K562 (cell line): ENCODE data around the gene SAMD14.

Experiments
- EP300 ChIP-seq: IDR thresholded peaks from 2 replicates; pipeline ENCODE4 v1.6.1; 2012; ENCODE audit warnings: low read length, improper control_type of control experiment
- MTA2 ChIP-seq: fragments of 450-650 bp; IDR thresholded peaks from 2 replicates; pipeline ENCODE4 v1.6.1; 2016; ENCODE audit warnings: low read depth
- ZNF444 ChIP-seq: fragments of 250-450 bp; sonication (Bioruptor Pico); IDR thresholded peaks from 2 replicates; pipeline ENCODE4 v1.4.0; 2020; ENCODE audit warnings: mild to moderate bottlenecking, moderate library complexity
- ZNF699 ChIP-seq: fragments of 250-450 bp; sonication (Bioruptor Pico); IDR thresholded peaks from 2 replicates; pipeline ENCODE4 v1.8.0; 2021; ENCODE audit warnings: mild to moderate bottlenecking, moderate library complexity; ENCODE audit not compliant: insufficient replicate concordance

DNA sequence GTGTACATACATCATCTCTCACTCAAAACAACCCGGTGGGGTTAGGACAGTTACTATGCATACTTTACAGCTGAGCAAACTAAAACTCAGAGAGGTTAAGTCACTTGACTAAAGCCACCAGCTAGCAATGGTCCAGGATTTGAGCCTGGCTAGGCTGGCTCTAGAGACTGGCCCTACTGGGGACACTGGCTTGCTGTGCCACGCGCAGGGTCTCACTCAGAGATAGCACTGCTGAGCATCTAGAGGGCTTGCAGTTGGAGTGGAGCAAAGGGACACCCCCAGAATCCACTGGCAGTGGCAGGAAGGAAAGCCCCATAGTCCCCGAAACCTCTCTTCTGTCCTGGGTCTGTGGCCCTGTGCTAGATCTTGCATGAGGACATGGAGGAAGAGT is 11.1 kb downstream of the SAMD14 start:
- no peak for TF ChIP-seq ZNF699 (CRISPR knock-in tag)
- no peak for TF ChIP-seq MTA2
- TF ChIP-seq ZNF444 (CRISPR knock-in tag): no peak
- TF ChIP-seq EP300: no peak
